ENCODE measurements around the gene SPO11.
"Not testable (repeated sequence)": the region's sequence is repeated elsewhere in the genome, so short reads cannot be mapped to it uniquely, and the experiment has no call there.

Gene SPO11

DNA sequence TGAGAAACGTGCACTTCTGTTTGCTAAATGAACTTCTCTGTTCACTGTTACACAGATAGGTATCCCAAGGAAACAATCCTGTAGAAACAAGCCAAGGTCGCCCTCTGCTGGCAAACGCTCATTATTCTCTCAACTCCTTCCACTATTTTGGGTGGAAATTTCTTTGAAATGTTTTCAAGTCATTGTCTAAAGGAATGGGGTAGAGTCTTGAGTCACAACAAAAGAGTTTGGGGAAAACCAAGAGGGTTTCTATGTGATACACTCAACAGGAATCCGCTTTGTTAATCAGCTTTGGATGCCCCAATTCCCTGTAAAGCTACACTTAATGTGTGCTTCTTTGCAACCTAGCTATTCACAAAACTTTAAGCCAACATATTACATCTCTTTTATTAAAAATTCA is 16.9 kb downstream of the SPO11 start:
- no peak overlapping the region for H3K27ac ChIP-seq

DNA sequence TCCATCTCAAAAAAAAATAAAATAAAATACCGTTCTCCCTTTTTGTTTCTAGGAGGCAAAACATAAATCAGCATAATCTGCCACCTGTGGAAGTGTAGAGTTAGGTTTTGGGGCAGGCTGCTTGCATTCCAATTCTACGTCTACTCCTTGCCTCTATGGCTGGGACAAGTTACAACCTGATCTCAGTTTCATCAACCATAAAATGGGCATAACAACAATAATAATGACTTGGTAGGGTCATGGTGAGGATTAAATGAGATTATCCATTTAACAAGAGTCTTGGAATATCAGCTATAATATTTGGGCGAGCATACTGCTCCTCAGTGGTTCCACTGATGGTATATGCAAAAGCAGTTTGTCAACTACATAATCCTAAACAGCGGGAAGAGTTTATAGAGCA is 17.8 kb downstream of the SPO11 start:
- H3K27ac ChIP-seq, result no peak overlapping the region
- TF ChIP-seq, protein P1, sequence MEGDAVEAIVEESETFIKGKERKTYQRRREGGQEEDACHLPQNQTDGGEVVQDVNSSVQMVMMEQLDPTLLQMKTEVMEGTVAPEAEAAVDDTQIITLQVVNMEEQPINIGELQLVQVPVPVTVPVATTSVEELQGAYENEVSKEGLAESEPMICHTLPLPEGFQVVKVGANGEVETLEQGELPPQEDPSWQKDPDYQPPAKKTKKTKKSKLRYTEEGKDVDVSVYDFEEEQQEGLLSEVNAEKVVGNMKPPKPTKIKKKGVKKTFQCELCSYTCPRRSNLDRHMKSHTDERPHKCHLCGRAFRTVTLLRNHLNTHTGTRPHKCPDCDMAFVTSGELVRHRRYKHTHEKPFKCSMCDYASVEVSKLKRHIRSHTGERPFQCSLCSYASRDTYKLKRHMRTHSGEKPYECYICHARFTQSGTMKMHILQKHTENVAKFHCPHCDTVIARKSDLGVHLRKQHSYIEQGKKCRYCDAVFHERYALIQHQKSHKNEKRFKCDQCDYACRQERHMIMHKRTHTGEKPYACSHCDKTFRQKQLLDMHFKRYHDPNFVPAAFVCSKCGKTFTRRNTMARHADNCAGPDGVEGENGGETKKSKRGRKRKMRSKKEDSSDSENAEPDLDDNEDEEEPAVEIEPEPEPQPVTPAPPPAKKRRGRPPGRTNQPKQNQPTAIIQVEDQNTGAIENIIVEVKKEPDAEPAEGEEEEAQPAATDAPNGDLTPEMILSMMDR (conservative IDR thresholded peaks at IDR 0.05), result no peak

More for the DNA sequence above, 16.9 kb downstream of the SPO11 start:
- TF ChIP-seq, protein P1 (conservative IDR thresholded peaks at IDR 0.05), result peak; percentile 91

DNA sequence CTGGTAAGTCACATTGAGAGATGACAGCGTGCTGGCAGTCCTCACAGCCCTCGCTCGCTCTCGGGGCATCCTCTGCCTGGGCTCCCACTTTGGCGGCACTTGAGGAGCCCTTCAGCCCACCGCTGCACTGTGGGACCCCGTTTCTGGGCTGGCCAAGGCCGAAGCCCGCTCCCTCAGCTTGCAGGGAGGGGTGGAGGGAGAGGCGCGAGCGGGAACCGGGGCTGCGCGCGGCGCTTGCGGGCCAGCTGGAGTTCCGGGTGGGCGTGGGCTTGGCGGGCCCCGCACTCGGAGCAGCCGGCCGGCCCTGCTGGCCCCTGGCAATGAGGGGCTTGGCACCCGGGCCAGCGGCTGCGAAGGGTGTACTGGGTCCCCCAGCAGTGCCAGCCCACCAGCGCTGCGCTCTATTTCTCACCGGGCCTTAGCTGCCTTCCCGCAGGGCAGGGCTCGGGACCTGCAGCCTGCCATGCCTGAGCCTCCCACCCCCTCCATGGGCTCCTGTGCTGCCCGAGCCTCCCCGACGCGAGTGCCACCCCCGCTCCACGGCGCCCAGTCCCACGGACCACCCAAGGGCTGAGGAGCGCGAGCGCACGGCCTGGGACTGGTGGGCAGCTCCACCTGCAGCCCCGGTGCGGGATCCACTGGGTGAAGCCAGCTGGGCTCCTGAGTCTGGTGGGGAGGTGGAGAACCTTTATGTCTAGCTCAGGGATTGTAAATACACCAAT is 18.8 kb downstream of the SPO11 start:
- not testable (repeated sequence) for H3K27ac ChIP-seq

DNA sequence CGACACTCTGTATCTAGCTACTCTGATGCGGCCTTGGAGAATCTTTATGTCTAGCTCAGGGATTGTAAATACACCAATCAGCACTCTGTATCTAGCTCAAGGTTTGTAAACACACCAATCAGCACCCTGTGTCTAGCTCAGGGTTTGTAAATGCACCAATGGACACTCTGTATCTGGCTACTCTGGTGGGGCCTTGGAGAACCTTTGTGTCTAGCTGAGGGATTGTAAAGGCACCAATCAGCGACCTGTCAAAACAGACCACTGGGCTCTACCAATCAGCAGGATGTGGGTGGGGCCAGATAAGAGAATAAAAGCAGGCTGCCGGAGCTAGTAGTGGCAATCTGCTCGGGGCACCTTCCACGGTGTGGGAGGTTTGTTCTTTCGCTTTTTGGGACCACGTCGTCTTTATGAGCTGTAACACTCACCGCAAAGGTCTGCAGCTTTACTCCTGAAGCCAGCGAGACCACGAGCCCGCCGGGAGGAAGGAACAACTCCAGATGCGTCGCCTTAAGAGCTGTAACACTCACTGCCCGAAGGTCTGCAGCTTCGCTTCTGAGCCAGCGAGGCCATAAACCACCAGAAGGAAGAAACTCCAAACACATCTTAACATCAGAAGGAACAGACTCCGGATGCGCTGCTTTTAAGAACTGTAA is 19.4 kb downstream of the SPO11 start:
- not testable (repeated sequence) for H3K27ac ChIP-seq

DNA sequence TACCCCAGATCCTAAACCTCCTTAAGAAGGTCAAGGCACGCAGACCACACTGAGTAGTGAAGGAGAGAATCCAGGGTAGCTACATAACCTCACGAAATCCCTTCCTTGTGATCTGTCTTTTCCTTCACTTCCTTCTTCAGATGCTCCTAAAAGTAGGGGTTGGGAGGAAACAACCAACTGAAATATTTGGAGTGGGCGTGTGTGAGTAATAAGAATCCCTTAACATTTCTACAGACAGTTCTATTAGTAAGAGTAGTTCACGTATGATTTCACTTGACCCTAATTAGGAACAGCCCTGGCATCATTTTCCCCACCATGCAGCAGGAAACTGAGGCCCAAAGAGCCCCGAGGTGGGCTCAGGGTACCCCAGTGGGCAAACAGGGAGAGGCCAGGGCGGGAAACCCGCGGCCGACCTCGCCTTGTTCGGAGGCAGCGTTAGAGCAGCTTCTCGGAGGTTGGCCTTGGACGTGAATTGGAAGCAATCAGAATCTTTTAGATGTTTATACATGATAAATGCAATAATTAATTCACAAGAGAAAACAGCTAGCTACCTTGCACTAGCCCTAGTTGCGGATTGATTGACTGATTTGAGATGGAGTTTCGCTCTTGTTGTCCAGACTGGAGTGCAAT is 20.6 kb downstream of the SPO11 start:
- TF ChIP-seq, protein P1 (conservative IDR thresholded peaks at IDR 0.05), result no peak
- 0 out of 2 replicates have a peak overlapping the region, but pooled peaks have one; percentile 38 for H3K27ac ChIP-seq

DNA sequence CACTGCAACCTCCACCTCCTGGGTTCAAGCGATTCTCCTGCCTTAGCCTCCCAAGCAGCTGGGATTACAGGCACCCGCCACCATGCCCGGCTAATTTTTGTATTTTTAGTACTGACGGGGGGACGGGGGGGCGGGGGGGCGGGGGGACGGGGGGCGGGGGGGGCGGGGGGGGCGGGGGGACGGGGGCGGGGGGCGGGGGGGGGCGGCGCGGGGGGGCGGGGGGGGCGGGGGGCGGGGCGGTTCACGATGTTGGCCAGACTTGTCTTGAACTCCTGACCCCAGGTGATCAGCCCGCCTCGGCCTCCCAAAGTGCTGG is 21.1 kb downstream of the SPO11 start:
- H3K27ac ChIP-seq, result peak overlapping the region; percentile 87

DNA sequence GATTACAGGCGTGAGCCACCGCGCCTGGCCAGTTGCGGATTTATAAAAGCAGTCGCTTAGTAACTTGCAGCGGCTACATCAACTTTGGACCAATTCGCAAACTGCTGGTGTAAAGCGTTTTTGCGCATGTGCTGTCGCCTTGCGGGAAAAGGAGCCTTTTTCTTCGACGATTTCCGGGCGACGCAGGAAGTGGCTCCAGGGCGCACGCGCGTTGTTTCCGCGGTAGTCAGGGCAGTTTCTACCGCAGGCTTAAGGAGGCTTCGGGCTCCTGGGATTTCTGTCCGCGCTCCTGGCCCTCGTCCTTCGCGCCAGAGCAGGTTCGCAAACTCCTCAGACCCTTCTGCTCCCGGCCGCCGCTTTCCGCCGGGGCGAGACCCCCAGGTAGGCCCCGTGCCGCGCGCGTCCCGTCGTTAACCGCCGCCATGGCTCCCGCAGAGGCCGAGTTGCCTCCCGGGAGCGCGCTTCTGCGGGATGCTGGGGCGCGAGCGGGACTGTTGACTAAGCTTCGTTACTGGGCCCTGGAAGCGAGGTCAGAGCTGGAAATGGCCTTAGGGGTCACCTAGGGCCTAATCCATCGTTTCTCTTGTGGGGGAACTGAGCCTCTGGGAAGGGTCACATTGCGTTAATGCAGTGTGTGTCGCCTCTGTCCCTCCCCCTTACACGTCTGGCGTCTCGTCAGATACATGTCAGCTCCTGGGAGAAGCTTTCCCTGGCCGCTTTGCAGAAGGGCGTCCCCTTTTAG is 21.6 kb downstream of the SPO11 start, which contains the start of gene RAE1:
Gene RAE1, plus strand, starts transcription at position 214 of the 742 bp plus-strand sequence. CDS start 2,784 bp downstream, outside the sequence.
- TF ChIP-seq, protein P1 (conservative IDR thresholded peaks at IDR 0.05), result no peak
- peak within 1 kb of the TSS; percentile 87 for H3K27ac ChIP-seq

DNA sequence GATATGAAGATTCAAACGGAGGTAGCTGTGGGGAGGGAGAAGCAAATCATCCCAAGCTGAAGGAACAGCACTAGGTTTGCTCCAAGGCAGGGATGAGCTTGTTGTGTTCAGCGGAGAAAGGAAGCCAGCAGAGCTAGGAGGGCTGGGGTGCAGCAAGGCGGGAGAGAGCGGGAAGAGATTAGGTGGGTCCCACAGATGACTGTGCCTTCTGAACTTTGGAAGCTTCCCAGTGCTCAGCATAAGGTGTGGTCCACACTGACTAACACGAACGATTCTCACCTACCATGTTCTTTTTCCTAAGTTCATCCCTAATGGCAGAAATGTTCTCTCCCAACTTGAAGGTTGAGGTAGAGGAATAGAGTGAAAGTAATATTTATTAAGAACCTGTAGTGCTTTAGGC is 22.7 kb downstream of the SPO11 start:
- TF ChIP-seq, protein P1 (conservative IDR thresholded peaks at IDR 0.05), result no peak
- H3K27ac ChIP-seq, result peak overlapping the region; percentile 87; the same call in 1 of the 2 replicates

Measured in VCaP (cell line).